GM12891 (cell line): ENCODE data around the gene ABCC10.

Experiments
- PAX5 ChIP-seq: IDR thresholded peaks from 2 replicates; pipeline ENCODE4 v1.6.1; 2011; ENCODE audit warnings: low read length, moderate library complexity, mild to moderate bottlenecking; ENCODE audit not compliant: insufficient read depth, severe bottlenecking
- POLR2A ChIP-seq: IDR thresholded peaks from 2 replicates; pipeline ENCODE4 v1.6.1; 2011; ENCODE audit warnings: low read depth, low read length, control low read depth
- POLR2AphosphoS5 ChIP-seq: IDR thresholded peaks from 2 replicates; pipeline ENCODE4 v1.6.1; 2011; ENCODE audit warnings: low read depth, low read length, control low read depth
- TAF1 ChIP-seq: IDR thresholded peaks from 2 replicates; pipeline ENCODE4 v1.6.1; 2011; ENCODE audit warnings: low read depth, low read length, control low read depth

- TF ChIP-seq POLR2A: no peak
- no peak for TF ChIP-seq TAF1
- TF ChIP-seq POLR2AphosphoS5: no peak
- no peak for TF ChIP-seq PAX5
Measured at GRCh38 chr6:43488667-43489276, 61.4 kb downstream of the ABCC10 start.
